Neural crest cell (in vitro differentiated cells): ENCODE measurements around the gene MED12L. TPM values are rescaled to one million over a fixed set of nuclear protein-coding genes. Genes with fewer than 3 reads are reported as not detected.

ENCODE experiments used
- DNase-seq: peaks from one replicate; pipeline ENCODE4 v3.0.0; 2021; ENCODE audit warnings: low read depth, mixed read lengths, low spot score
- H3K27ac Mint-ChIP-seq: one replicate; pipeline ENCODE4 v1.8.0; 2021; ENCODE audit warnings: mild to moderate bottlenecking, mixed read lengths; ENCODE audit not compliant: unreplicated experiment
- H3K27me3 Mint-ChIP-seq: 2 replicates; pipeline ENCODE4 v1.8.0; 2021; ENCODE audit warnings: low read depth, mild to moderate bottlenecking, mixed read lengths
- H3K36me3 Mint-ChIP-seq: 2 replicates; pipeline ENCODE4 v1.8.0; 2021; ENCODE audit warnings: low read depth, mild to moderate bottlenecking, mixed read lengths
- H3K4me1 Mint-ChIP-seq: 2 replicates; pipeline ENCODE4 v1.8.0; 2021; ENCODE audit warnings: mixed read lengths
- H3K4me3 Mint-ChIP-seq: one replicate; pipeline ENCODE4 v1.8.0; 2021; ENCODE audit warnings: mild to moderate bottlenecking, mixed read lengths
- H3K9me3 Mint-ChIP-seq: 2 replicates; pipeline ENCODE4 v1.8.0; 2021; ENCODE audit warnings: mixed read lengths
- CTCF ChIP-seq: fragments of 200-600 bp; sonication (generic); conservative IDR thresholded peaks from 2 replicates; pipeline ENCODE4 v1.5.0; 2021; ENCODE audit warnings: antibody characterized with exemption, mild to moderate bottlenecking
- total RNA-seq: library from RNA; stranded (reverse); gene quantifications from 2 replicates; pipeline ENCODE4 v1.2.1, GENCODE V29; 2021

The MED12L gene
- total RNA-seq, 1 donor from 2014 or later: 12.2 TPM

- H3K4me1 Mint-ChIP-seq: no peaks in the 10 kb centered on the region
- H3K27me3 Mint-ChIP-seq: no peaks in the 10 kb centered on the region
- H3K36me3 Mint-ChIP-seq: no peaks in the 10 kb centered on the region
- DNase-seq: no peak
- no peak overlapping the region for H3K4me3 Mint-ChIP-seq
- no peak for TF ChIP-seq CTCF
- H3K27ac Mint-ChIP-seq: no peak overlapping the region
- no peaks in the 10 kb centered on the region for H3K9me3 Mint-ChIP-seq
Observed at GRCh38 chr3:151147299-151147698, 61.8 kb downstream of the MED12L start.

GRCh38 chr3:151152455-151153079 is 67.1 kb downstream of the MED12L start:
- Mint-ChIP-seq H3K27ac (peak overlapping the region; percentile 40), H3K4me1 (peaks cover 20% of the 10 kb centered on the region), H3K27me3 (no peaks in the 10 kb centered on the region)

DNA sequence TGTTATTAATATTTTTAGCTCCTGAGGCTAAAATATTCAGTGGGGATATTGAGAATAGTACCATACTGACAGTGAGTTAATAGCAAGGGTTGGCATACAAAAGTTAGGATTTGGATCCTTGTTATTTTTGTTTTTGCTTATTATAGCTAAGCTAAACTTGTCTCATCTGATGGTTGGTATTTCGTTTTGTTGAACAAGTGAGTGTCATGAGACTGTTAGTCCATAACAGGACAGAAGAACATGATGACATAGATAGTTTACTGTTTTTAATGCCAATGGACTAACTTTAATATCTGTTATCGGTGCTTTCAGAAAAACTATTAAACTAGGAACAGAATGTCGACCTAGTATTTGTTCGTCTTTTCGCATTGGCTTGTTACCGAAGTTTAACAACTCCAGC is 69.1 kb downstream of the MED12L start:
- TF ChIP-seq CTCF: no peak

More at GRCh38 chr3:151152455-151153079, 67.1 kb downstream of the MED12L start:
- DNase-seq: no peak
- no peak for TF ChIP-seq CTCF
- Mint-ChIP-seq H3K4me3 (no peak overlapping the region), H3K36me3 (no peaks in the 10 kb centered on the region), H3K9me3 (no peaks in the 10 kb centered on the region)

DNA sequence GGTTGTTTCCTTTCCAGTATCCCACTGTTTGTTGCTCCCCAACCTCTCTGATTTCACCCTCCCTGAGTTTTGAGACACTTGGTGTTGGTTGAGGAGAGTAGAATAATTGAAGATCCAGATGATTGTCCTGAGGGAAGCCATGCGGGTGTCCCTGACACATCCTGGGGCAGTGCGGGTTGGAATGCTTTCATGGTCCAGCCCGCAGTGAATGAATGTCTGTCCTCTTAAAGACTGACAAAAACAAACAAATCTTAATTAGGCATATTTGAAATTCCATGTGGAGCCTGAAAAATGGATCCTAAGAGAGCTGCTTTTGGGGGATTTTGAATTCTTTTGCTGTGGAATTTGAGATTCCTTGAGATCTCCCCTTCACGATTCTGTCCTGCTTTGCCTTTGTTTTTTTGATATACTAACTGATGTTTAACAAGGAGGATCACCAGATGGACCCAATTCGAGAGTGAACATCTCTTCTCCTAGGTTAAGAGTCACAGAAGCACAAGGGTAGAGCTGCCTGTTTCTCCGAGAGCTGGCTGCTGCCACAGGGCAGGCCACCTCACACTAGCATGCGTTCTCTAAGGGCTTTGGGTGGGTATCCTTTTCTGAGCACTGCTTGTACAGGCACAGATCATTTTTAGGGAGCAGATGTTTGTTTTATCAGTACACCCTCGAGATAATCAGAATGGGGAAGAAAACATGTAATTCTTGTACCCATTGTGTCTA is 70.1 kb downstream of the MED12L start:
- H3K36me3 Mint-ChIP-seq: no peaks in the 10 kb centered on the region
- H3K27me3 Mint-ChIP-seq: no peaks in the 10 kb centered on the region
- H3K9me3 Mint-ChIP-seq: no peaks in the 10 kb centered on the region
- no peak for TF ChIP-seq CTCF
- peaks cover 20% of the 10 kb centered on the region for H3K4me1 Mint-ChIP-seq
- no peak overlapping the region for H3K27ac Mint-ChIP-seq
- no peak overlapping the region for H3K4me3 Mint-ChIP-seq
- no peak for DNase-seq

More for the DNA sequence above, 69.1 kb downstream of the MED12L start:
- Mint-ChIP-seq H3K27me3 (no peaks in the 10 kb centered on the region), H3K4me1 (peaks cover 20% of the 10 kb centered on the region), H3K36me3 (no peaks in the 10 kb centered on the region), H3K9me3 (no peaks in the 10 kb centered on the region), H3K27ac (no peak overlapping the region), H3K4me3 (no peak overlapping the region)
- DNase-seq: no peak

GRCh38 chr3:151156618-151157216 is 71.3 kb downstream of the MED12L start:
- Mint-ChIP-seq H3K27me3 (no peaks in the 10 kb centered on the region), H3K27ac (no peak overlapping the region), H3K4me1 (peaks cover 20% of the 10 kb centered on the region), H3K4me3 (no peak overlapping the region), H3K36me3 (no peaks in the 10 kb centered on the region), H3K9me3 (no peaks in the 10 kb centered on the region)
- TF ChIP-seq CTCF: peak; percentile 75
- no peak for DNase-seq
